ENCODE measurements around the gene DLG2. TPM values are rescaled to one million over a fixed set of nuclear protein-coding genes. Genes with fewer than 3 reads are reported as not detected.

The DLG2 gene
- total RNA-seq, 1 donor = 3.0 TPM

DNA sequence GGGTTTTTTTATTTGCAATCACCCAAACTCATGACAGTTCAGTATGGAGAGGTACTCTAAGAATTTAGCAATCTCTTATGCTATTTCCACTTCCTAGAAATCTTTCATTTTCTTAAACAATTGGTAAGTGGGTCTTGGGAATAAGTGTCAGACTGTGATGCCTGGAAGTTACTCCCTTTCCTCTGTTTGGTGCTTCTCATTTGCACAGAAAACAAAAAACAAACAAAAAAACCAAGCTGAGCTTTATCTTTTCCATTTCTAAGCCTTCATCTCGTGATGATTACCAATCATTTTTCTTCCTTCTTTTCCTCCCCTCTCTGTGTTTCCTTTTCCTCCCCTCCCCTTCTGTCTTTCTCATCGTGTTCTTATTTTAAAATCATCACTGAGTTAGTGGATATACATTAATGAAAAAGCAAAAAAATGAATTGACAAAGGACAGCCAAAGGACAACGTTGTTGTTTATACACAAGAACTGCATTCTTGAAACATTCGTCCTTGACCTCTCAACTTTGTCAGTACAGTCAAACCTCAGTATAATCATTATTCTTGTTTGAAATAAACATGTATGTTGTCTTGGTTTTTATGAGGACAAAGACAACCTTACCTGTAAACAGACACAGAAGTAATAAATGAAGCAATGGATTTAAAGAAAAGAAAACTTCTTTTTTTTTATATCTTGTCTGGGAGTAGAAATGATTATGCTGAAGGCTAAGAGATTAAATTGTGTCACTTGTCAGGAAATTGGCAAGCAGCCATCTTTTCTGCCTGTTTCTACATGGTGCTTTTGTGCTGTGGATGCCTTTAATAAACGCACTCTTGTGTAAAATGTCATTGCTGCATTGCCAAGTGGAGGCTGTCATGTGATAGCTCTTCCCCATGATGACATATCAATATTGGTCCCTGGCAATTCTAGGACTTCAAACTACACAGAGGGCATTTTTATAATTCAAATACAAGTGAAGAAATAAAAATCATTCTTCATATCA, 1537.8 kb downstream of the DLG2 start:
- TF ChIP-seq, protein P1, sequence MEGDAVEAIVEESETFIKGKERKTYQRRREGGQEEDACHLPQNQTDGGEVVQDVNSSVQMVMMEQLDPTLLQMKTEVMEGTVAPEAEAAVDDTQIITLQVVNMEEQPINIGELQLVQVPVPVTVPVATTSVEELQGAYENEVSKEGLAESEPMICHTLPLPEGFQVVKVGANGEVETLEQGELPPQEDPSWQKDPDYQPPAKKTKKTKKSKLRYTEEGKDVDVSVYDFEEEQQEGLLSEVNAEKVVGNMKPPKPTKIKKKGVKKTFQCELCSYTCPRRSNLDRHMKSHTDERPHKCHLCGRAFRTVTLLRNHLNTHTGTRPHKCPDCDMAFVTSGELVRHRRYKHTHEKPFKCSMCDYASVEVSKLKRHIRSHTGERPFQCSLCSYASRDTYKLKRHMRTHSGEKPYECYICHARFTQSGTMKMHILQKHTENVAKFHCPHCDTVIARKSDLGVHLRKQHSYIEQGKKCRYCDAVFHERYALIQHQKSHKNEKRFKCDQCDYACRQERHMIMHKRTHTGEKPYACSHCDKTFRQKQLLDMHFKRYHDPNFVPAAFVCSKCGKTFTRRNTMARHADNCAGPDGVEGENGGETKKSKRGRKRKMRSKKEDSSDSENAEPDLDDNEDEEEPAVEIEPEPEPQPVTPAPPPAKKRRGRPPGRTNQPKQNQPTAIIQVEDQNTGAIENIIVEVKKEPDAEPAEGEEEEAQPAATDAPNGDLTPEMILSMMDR (IDR thresholded peaks at IDR 0.05; ENCODE audit: insufficient read depth, low read length) = no peak
- H3K4me3 ChIP-seq (ENCODE audit: low read depth, low read length) = no peak overlapping the region
- DNase-seq (ENCODE audit: low read depth) = no peak

DNA sequence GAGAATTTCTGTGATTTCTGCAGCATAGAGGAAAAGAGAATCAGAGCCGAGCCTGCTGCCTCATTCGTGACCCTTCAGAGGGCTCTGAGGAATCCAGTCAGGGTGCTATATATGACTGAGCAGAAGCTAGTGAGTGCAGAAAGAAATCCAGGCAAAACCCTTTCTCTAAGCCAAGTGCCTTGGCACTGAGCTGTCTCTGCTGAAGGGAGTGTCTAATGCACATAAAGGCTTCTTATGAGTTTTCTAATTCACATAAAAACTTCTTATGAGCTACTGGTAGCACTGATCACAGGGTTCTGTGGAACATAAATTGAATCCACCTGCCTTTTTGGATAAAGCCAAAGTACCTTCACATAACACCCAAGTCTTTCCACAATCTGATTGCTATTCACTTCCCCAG, 1555.3 kb downstream of the DLG2 start:
- H3K4me3 ChIP-seq (ENCODE audit: low read depth, low read length) = no peak overlapping the region
- TF ChIP-seq, protein P1 (IDR thresholded peaks at IDR 0.05; ENCODE audit: insufficient read depth, low read length) = no peak
- DNase-seq (ENCODE audit: low read depth) = no peak

DNA sequence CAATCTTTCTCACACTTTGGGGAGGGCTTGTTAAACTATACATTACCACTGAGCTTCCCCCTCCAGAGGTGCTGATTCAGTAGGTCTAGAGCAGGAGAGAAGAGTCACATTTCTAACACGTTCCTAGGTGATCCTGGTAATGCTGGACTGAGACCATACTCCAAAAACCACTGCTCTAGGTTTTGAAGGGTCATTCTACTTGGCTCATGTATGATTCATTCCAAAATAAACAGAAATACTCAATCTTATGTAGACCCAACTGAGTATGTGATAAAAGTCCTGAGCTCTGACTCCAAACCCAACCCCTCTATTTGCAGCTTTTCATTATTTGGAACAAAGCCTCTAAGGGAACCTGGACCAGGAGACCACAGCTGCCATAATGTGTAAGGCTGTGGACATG, 1558.1 kb downstream of the DLG2 start:
- no peak for DNase-seq (ENCODE audit: low read depth)
- TF ChIP-seq, protein P1 (IDR thresholded peaks at IDR 0.05; ENCODE audit: insufficient read depth, low read length) = no peak
- H3K4me3 ChIP-seq (ENCODE audit: low read depth, low read length) = no peak overlapping the region

DNA sequence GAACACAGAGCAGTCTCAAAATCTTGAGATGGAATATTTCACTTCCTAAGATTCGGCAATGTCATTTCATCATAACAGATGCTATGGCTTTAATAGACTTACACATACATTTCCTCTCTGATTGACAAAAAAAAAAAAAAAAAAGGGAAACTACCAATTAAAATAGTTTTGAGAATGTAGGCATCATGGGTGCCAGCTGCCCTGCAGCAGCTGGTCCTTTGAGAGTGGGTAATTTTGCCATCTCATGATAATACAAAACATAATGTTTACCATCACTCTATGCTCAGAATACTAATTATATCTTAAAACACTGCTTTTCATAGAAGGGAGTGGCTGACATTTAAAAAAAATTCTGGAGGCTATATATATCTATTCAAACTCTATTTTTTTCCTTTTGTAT, 1565.4 kb downstream of the DLG2 start:
- DNase-seq (ENCODE audit: low read depth) = no peak
- H3K4me3 ChIP-seq (ENCODE audit: low read depth, low read length) = no peak overlapping the region
- TF ChIP-seq, protein P1 (IDR thresholded peaks at IDR 0.05; ENCODE audit: insufficient read depth, low read length) = no peak

DNA sequence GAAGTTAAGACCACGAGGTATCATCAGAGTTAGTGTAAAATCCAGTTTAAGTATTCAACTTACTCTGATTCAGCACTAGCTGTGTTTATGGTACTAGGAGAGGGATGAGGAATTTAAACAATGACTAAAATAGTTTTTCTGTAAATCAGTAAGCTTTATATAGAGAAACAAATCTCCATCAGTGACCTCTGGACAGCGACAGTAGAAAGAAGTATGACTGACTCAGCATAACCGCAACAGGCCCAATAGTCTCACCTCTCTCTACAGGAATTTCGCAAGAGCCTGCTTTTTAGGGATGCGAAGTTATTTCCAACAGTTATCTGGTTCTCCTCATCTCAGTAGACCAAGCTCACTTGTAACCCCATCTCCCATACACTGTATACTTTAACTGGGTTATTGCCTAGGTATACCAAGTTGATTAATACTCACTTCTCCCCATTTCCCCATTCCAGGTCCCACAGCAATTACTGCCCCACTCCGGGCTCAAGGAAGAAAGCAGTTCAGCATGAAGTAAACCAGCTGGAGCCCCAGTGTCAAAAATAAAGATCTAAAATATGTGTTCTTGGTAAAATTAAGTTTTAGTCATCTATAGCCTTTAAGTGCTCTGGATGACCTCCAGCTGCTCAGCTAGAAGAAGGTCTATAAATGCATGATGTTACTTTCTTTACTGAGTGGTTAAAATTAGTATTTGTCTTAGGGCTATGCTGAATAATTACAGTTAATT, 1570.3 kb downstream of the DLG2 start:
- DNase-seq (ENCODE audit: low read depth) = no peak
- H3K4me3 ChIP-seq (ENCODE audit: low read depth, low read length) = no peak overlapping the region
- TF ChIP-seq, protein P1 (IDR thresholded peaks at IDR 0.05; ENCODE audit: insufficient read depth, low read length) = no peak

DNA sequence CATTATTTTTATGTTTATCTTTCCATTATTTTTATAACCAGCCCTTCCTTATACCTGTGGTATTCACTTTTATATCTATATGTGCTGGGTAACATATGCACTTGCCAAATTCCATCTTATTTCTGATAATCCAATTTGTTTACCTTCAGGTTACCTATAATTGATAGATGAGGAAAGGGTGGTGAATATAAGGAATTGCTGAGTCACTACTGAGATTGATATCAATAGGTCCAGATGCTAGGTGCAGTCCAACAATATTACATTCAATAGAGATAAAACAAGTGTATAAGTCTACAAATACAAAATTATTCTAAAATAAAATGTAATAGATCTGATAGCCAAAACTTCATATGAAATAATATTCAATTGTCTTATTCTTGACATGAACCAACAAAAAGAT, 1582.0 kb downstream of the DLG2 start:
- H3K4me3 ChIP-seq (ENCODE audit: low read depth, low read length) = no peak overlapping the region
- no peak for DNase-seq (ENCODE audit: low read depth)
- TF ChIP-seq, protein P1 (IDR thresholded peaks at IDR 0.05; ENCODE audit: insufficient read depth, low read length) = no peak
